Stimulated activated CD8-positive, alpha-beta memory T cell treated with anti-CD3 and anti-CD28 coated beads, Interleukin-2, amount 100 ng/mL, for 48 hours (primary cell): Measurements from ENCODE around the gene NEGR1.
"Not testable (repeated sequence)": the region's sequence is repeated elsewhere in the genome, so short reads cannot be mapped to it uniquely, and the experiment has no call there.

Source experiments
- DNase-seq, 2 donors: peaks; one replicate each; pipeline ENCODE4 v3.0.0-alpha.2; 2020; ENCODE audit warnings: low read depth in 2 of 2

Gene NEGR1

GRCh38 chr1:72282271-72283021 is at the start of gene NEGR1:
Gene NEGR1 (minus strand): TSS chr1:72282539.
- peak; percentile 48 to 62 for DNase-seq

- DNase-seq: no peak
Measured at GRCh38 chr1:72326494-72326893, 44.2 kb upstream of the NEGR1 start.

DNA sequence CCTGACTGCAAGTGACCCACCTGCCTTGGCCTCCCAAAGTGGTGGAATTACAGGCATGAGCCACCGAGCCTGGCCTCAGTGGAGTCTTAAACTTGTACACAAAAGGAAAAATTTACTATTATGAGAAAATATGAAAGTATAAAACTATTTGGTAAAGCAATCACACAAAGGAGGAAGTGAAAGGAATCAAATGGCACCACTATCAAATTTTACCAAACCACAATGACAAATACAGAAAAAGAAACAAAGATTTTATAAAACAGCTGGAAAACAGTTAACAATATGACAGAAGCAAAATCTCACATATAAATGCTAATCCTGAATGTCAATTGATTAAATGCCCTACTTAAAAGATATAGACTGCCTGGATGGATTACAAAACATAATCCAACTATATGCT is 42.1 kb upstream of the NEGR1 start:
- no peak for DNase-seq

DNA sequence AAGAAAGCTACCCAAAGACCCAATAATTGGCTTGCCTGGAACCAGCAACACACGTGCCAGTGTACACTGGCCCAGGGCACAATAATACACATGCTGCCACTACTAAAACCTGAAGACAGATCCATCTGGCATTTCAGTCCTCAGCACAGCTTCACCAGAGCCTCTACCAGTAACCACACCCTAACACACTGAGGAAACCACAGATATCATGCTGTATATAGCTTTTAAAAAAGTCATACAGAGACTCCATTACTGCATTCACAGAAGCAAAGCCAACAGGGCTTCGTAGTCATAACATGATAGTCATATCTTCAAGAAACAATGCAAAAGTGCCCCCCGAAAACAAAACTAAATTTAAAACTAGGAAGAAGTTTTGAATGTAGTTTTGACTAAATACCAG is 40.6 kb upstream of the NEGR1 start:
- no peak for DNase-seq

DNA sequence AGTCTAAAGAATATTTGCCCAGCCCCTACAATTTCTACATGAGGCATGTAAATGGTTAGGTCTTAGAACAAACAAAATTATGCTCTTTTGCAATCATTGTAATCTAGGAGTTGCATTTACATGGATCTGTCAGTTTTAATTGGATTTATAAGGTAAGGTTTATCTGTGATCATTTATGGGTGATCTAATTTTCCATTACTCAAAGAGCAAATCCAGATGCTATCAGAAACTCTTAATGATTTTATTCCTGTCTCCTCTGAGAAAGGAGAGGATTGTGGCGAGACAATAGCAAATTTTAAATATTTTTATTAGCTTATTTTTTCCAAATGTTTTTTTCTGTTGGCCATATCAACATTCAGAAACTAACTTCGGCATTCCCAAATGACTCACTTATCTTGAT is 14.2 kb upstream of the NEGR1 start:
- no peak for DNase-seq

- DNase-seq: no peak
Measured at GRCh38 chr1:72288886-72289285, 6.5 kb upstream of the NEGR1 start.

- no peak for DNase-seq
Measured at GRCh38 chr1:72286401-72286800, 4.1 kb upstream of the NEGR1 start.

DNA sequence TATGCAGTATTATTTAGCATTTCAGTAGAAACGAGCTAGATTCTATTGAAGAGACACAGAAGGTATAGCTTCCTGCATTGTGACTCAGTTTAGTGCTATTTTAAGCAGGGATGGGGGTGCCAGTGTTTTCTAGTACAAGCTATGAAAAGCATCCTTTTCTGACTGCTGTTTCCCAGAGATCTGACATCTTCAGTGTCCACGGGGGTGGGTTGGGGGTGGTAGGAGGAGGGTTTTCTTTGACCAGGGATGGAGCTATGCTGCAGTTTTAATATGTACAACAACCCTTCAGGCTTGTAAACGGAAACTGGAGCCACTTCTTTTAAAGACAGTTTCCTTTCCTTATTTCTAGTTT is 2.7 kb upstream of the NEGR1 start:
- DNase-seq: no peak

DNA sequence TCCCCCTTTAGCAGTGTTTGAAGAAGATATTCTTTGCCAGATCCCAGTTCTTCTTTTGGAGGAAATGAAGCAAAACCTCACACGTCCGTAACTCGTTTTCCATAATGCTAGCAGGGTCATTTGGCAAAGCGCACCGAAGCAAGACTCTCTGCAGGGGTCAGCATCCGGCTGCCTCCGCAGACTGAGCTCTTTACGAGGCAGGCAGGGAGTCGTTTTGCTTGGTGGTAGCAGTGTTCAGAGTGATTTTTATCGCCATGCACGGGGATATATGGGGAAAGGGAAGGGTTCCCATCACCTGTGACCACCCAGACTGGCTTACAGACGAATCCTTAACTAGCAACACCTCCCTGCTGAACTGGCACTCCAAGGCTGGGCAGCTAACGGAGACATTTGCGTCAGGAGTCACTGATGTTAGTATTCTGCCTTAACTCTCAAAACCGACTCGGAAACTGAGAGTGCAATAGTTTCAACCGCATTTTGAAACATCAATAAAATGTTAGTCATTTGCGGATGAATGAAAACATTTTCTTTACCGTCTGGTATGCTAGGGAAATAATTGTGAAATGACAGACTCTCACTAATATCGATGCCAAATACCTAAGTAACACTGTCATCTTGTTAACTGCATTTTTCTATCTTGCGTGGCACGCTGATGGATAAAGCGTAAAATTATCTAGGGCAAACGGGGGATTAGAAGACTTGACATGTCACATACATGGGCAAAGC is 2.2 kb upstream of the NEGR1 start:
- DNase-seq: no peak

GRCh38 chr1:72284084-72284347 is 1.7 kb upstream of the NEGR1 start:
- no peak for DNase-seq

GRCh38 chr1:72283307-72284083 is 1.2 kb upstream of the NEGR1 start:
- DNase-seq: no peak

DNA sequence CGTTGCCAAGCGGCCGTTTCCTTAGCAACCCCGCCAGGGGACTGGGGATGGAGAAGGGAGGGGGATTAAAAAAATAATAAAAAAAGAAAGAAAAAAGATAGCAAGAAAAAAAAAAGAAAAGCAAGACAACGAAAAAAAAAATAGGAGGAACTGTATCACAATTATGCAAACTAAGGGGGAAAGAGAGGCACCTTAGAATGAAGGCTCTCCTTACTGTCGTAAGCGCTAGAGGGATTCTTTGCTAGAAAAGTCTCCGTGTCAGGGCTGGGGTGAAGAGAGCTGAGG is 625 bp upstream of the NEGR1 start:
- DNase-seq: no peak

- no peak for DNase-seq
Measured at GRCh38 chr1:72281637-72282270, 585 bp downstream of the NEGR1 start.

- DNase-seq: no peak
Measured at GRCh38 chr1:72281144-72281543, 1.2 kb downstream of the NEGR1 start.

DNA sequence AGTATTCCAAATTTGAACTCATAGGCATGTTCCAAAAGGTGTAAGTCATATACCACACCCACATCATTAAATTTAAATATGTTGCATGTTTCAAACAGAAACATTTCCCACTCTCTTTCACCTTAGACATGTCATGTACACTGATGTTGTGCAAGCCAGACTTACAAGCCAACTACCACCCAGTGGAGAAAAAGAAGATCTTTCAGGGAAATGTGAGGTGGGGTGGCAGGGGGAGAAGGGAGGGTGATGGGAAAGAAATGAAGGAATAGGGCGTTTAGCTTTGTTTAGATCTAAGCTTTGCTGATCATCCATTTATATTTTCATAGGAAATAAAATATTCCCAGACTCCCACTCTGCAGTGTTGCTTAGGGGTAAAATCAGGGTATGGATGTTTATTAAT is 1.6 kb downstream of the NEGR1 start:
- no peak for DNase-seq

DNA sequence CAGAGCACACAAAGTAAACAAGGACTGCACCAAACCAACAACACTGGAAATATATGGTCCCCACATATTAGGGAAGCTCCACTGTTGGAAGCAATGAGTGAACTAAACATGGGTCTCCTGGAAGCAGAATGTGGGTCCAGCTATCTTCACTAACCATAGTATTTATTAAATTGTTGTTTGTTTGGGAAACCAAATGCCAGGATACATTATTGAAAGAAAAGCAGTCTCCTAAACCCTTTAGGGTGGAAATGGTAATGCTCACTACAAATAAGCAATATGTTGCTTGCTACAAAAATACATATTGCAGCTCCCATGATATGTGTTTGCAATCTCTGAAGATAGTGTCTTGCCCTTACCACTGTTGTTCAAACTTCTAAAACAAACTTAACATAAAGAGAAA is 2.2 kb downstream of the NEGR1 start:
- DNase-seq: no peak

GRCh38 chr1:72278461-72278860 is 3.9 kb downstream of the NEGR1 start:
- DNase-seq: no peak

DNA sequence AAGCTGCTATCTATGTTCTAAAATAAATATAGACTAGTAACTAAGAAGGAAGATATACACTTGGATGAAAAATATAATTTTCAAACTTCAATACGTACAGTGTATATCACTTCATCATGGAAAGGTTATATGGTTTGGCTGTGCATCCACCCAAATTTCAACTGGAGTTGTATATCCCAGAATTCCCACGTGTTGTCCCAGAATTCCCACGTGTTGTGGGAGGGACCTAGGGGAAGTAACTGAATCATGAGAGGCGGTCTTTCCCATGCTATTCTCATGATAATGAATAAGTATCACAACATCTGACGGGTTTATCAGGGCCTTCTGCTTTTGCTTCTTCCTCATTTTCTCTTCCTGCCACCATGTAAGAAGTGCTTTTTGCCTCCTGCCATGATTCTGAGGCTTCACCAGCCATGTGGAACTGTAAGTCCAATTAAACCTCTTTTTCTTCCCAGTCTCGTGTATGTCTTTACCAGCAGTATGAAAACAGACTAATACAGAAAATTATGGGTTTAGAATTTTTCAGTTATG is 10.7 kb downstream of the NEGR1 start:
- DNase-seq: no peak

DNA sequence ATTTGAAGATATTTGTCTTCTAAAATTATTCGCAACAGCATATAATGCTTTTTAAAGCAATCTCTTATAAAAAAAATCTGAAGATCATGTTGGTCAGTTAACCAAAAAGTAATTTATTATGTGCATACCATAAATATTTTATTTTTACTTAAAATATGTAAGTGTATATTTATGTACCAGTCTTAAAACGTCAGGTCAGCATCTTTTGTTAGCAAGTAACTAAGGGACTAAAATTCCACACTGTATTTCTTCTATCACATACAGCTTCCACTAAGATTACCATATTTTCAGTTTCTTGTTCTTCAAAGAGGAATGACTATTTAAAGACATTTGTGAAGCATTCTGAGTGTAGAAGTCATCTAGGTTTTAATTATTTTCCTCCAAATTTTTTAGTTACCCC is 19.6 kb downstream of the NEGR1 start:
- DNase-seq: no peak

GRCh38 chr1:72253132-72253531 is 29.2 kb downstream of the NEGR1 start:
- DNase-seq: no peak

GRCh38 chr1:72241397-72241796 is 40.9 kb downstream of the NEGR1 start:
- DNase-seq: no peak

DNA sequence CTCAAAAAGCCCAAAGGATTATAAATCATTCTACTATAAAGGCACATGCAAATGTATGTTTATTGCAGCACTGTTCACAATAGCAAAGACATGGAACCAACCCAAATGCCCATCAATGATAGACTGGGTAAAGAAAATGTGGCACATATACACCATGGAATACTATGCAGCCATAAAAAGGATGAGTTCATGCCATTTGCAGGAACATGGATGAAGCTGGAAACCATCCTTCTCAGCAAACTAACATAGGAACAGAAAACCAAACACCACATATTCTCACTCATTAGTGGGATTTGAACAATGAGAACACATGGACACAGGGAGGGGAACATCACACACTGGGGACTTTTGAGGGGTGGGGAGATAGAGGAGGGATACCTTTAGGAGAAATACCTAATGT is 46.4 kb downstream of the NEGR1 start:
- DNase-seq: not testable (repeated sequence)

DNA sequence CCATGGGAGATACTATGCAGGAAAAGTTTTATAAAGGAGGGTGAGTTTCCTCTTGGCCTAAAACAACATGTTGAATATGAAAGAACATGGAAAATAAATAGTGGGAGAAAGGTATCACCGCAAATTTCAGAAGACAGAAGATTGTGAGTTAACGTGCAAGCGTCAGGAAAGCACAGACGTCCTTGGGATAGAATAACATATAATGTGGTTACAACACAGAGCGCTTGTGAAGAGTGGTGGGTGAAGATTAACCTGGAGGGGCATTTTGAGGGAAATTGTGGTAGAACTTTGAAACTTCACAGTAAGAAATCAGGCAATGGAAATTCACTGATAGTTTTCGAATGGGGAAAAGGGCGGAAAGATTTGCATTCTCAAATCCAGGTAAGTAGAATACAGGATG is 47.3 kb downstream of the NEGR1 start:
- DNase-seq: no peak
